HEK293 (cell line): ENCODE data around the gene SLCO4A1.

Experiments used
- ATF2 ChIP-seq: fragments of 450-650 bp; formaldehyde crosslinking; IDR thresholded peaks from 2 replicates; pipeline ENCODE4 v1.5.1; 2016; ENCODE audit warnings: missing biosample characterization, missing genetic modification characterization, low read depth
- OVOL3 ChIP-seq: fragments of 450-650 bp; formaldehyde crosslinking; IDR thresholded peaks from 2 replicates; pipeline ENCODE4 v1.5.1; 2016; ENCODE audit warnings: missing biosample characterization, missing genetic modification characterization
- REST ChIP-seq: fragments of 450-650 bp; formaldehyde crosslinking; IDR thresholded peaks from 2 replicates; pipeline ENCODE4 v1.5.1; 2016; ENCODE audit warnings: missing biosample characterization, missing genetic modification characterization
- SP2 ChIP-seq: fragments of 450-650 bp; formaldehyde crosslinking; IDR thresholded peaks from 2 replicates; pipeline ENCODE4 v1.5.1; 2016; ENCODE audit warnings: missing biosample characterization, missing genetic modification characterization
- YY2 ChIP-seq: fragments of 450-650 bp; formaldehyde crosslinking; IDR thresholded peaks from 2 replicates; pipeline ENCODE4 v1.5.1; 2016; ENCODE audit warnings: missing biosample characterization, missing genetic modification characterization
- ZBTB1 ChIP-seq: fragments of 450-650 bp; formaldehyde crosslinking; IDR thresholded peaks from 2 replicates; pipeline ENCODE4 v1.5.1; 2016; ENCODE audit warnings: missing biosample characterization, missing genetic modification characterization
- ZNF121 ChIP-seq: fragments of 450-650 bp; formaldehyde crosslinking; IDR thresholded peaks from 2 replicates; pipeline ENCODE4 v1.5.1; 2016; ENCODE audit warnings: missing biosample characterization, missing genetic modification characterization
- ZNF544 ChIP-seq: fragments of 450-650 bp; formaldehyde crosslinking; IDR thresholded peaks from 2 replicates; pipeline ENCODE4 v1.5.0; 2017; ENCODE audit warnings: missing biosample characterization, missing genetic modification characterization
- ZNF561 ChIP-seq: fragments of 450-650 bp; IDR thresholded peaks from 2 replicates; pipeline ENCODE4 v1.5.1; 2018; ENCODE audit warnings: missing biosample characterization, missing genetic modification characterization, borderline replicate concordance
- ZNF670 ChIP-seq: fragments of 450-650 bp; formaldehyde crosslinking; IDR thresholded peaks from 2 replicates; pipeline ENCODE4 v1.5.1; 2016; ENCODE audit warnings: missing biosample characterization, missing genetic modification characterization, low read depth
- ZNF777 ChIP-seq: fragments of 450-650 bp; formaldehyde crosslinking; IDR thresholded peaks from 2 replicates; pipeline ENCODE4 v1.5.1; 2017; ENCODE audit warnings: missing biosample characterization, missing genetic modification characterization, borderline replicate concordance

- TF ChIP-seq ATF2 (tag by site-specific recombination) = no peak
- no peak for TF ChIP-seq ZNF777 (tag by site-specific recombination)
- TF ChIP-seq YY2 (tag by site-specific recombination) = no peak
- no peak for TF ChIP-seq ZNF121 (tag by site-specific recombination)
- no peak for TF ChIP-seq ZNF544
- TF ChIP-seq REST (tag by site-specific recombination) = no peak
- TF ChIP-seq ZNF561 (tag by site-specific recombination) = no peak
- no peak for TF ChIP-seq ZNF670 (tag by site-specific recombination)
- TF ChIP-seq SP2 (tag by site-specific recombination) = no peak
- TF ChIP-seq OVOL3 = no peak
- no peak for TF ChIP-seq ZBTB1 (tag by site-specific recombination)
These were observed 18.0 kb upstream of the SLCO4A1 start for GRCh38 chr20:62624325-62624690.
